Activated T-cell treated with anti-CD3 and anti-CD28 coated beads for 4 hours (primary cell): ENCODE results near the gene NLN.
"Not testable (repeated sequence)": the region's sequence is repeated elsewhere in the genome, so short reads cannot be mapped to it uniquely, and the experiment has no call there.

Source experiments
- DNase-seq: peaks from one replicate; pipeline ENCODE4 v3.0.0-alpha.2; 2020

The NLN gene

DNA sequence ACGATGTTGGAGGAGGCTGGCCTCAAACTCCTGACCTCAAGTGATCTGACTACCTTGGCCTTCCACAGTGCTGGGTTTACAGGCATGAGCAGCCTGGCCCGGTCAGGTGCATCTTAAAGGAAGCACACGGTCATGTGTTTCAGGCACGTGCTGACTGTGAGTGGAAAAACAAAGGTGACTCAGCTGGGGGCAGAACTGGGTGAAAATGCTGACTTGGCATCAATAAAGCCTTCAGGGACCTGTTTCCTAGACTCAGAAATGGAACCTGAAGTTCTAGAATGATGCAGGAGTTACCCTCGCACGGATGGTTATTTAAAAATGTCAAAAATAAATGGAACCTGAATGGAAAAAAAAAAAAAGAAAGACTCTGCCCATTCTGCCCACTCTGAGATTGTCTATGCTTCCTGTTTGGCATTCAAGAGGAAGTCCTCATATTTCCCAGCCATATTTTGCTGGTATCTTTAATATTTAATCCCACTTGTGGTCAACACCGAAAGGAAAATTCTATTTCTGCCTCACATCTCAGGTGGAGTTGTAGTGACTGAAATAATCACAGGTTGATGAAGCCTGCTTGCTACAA lies 12.3 kb downstream of the NLN start:
- peak; percentile 7 for DNase-seq

DNA sequence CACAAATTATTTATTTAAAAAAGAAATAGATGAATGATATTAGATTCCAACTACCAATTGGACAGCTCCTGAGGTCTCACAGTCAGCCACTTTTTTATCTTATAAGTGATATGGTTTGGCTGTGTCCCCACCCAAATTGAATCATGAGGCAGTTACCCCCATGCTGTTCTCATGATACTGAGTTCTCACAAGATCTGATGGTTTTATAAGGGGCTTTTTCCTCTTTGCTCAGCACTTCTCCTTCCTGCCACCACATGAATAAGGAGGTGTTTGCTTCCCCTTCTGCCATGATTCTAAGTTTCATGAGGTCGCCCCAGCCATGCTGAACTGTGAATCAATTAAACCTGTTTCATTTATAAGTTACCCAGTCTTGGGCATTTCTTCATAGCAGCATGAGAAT lies 12.9 kb downstream of the NLN start:
- DNase-seq, result no peak

DNA sequence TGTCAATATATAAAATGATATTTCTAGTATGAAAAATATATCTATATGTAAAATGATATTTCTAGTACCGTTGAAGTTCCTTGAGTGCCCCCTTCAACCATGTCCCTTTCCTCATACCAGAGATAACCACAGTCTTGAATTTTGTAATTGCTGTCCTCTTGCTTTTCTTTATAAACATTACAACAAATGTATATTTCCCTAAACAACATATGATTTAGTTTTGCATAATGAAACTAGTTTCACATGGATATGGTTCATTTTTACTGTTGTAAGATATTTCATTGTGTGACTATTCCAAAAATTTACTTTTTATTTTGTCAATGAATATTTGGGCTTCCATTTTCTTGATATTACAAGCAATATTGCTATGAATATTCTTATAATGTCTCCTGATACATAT lies 14.0 kb downstream of the NLN start:
- DNase-seq, result no peak

DNA sequence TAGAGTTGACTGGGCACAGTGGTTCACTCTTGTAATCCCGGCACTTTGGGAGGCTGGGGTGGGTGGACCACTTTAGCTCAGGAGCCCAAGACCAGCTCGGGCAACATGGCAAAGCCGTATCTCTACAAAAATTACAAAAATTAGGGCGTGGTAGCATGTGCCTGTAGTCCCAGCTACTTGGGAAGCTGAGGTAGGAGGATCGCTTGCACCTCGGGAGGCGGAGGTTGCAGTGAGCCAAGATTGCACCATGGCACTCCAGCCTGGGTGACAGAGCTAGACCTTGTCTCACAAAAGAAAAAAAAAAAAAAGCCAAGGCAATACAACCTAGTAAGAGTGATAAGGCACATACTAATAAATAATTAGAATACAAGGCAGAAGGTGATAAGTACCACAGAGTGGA lies 15.8 kb downstream of the NLN start:
- DNase-seq, result no peak

DNA sequence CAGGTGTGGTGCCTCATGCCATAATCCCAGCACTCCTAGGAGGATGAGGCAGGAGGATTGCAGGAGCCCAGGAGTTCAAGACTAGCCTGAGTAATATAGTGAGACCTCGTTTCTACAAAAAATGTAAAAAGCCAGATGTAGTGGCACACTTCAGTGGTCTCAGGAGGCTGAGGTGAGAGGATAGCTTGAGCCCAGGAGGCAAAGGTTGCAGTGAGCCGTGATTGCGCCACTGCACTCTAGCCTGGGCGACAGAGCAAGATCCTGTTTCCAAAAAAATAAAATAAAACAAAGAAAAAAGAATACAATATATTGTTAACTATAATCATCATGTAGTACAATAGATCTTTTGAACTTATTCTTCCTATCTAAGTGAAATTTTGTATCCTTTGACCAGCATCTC lies 16.3 kb downstream of the NLN start:
- DNase-seq, result no peak

DNA sequence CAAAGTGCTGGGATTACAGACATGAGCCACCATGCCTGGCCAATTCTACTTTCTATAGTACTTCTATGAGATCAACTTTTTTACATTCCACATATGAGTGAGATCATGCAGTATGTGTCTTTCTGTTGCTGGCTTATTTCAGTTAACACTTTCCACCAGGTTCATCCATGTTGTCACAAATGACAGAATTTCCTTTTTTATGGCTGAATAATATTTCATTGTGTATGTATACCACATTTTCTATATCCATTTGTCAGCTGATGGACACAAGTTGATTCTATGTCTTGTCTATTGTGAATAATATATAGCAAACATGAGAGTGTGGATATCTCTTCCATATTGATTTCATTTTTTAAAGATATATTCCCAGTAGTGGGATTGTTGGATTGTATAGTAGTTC lies 17.2 kb downstream of the NLN start:
- DNase-seq, result no peak

DNA sequence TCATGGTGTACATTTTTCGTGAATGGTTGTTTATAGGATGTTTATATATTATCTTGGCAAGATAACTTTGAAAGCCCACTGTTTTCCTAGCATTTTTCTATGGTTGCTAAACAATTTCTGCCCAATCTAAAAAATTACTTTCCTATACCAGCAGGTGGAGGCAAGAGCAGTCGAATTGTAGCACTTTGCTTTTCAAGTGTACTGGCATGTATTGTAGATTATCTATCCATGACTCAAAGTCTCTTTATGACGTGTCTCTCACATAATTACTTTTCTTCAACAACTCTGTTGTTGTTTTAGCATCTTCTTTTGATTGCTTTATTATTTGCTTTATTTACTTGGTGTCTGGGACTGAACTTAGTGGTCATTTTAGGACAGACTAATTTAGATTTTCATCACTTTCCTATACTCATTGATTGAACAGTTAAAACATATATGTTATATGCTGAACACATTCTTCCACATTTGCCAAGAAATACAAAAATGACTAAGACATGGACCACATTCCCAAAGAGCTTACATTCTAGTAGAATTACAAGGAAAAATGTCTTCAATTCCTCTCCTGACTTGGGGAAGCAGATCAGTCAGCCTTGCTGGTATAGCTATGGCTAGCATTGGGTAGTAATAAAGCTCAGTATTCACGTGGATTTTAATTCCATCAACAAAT lies 20.7 kb downstream of the NLN start:
- DNase-seq, result no peak

DNA sequence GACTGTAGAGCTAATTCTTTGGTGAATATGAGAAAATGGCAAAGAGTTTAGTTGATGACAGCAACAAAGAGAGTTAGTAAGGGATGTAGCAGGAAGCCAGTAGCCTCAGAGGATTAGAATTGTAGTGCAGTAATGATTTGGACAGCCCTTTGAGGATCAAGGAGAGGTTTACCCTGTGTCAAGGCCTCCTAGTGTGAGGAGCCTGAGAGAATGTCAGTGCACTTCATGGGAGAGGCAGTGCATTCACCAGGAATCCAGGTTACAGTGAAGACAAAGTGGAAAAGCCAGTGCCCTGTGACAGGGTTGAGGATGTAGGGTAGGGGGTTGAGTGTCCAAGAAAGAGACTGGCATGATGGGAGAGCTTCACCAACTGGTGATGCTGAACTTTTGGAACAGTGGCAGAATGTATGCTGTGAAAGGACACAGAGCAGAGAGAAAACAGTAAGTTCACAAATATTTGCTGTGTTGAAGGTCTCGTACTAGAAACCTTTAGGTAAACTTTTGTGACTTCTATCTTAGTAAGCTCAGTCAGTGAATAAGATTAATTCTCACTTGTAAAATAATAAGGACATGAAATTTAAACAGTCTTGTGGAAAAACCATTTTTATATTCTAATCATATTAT lies 27.3 kb downstream of the NLN start:
- DNase-seq, result no peak

DNA sequence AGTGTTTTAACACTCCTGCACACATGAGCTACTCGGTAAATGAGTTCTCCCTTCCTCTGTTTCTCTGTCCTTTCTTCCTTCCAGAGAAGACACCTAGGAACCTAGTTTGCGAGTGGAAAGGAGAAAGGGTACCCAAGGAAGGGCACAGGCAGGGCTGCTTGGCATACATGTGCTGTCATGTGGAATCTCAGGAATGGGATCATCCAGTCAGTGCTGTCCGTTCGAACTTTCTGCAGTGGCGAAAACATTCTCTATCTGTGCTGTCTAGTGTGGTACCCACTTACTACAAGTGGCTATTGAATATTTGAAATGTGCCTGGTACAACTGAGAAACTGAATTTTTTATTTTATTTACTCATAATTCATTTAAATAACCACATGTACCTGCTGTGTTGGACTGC lies 28.0 kb downstream of the NLN start:
- no peak for DNase-seq

DNA sequence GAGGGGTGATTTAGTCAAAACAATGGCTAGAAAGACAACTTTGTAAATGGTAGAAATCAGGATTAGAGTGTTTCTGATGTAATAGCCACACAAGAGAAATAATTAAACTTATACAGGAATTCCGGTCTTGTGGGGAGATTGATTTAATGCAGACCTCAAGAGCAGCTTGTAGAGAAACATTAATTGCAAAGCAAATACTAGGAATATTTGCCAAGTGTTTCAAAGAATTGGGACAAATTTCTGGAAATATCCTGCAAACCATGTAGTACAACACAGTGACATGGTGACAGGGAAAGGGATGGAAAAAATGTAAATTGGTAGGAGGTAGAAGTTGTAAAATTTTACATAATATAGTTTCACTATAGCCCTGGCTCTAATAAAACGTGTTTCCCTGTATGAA lies 28.9 kb downstream of the NLN start:
- DNase-seq, result no peak

DNA sequence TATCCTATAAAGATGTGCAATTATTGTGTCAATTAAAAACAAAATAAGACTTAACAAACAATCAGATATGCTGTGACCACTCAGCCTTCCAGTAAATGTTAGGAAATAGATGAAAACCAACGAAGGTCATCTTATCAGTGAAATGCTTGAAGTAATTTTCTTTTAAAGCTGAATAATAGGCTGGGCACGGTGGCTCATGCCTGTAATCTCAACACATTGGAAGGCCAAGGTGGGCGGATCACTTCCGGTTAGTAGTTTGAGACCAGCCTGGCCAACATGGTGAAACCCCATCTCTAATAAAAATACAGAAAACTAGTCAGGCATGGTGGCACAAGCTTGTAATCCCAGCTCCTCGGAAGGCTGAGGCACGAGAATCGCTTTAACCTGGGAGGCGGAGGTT lies 31.2 kb downstream of the NLN start:
- no peak for DNase-seq

DNA sequence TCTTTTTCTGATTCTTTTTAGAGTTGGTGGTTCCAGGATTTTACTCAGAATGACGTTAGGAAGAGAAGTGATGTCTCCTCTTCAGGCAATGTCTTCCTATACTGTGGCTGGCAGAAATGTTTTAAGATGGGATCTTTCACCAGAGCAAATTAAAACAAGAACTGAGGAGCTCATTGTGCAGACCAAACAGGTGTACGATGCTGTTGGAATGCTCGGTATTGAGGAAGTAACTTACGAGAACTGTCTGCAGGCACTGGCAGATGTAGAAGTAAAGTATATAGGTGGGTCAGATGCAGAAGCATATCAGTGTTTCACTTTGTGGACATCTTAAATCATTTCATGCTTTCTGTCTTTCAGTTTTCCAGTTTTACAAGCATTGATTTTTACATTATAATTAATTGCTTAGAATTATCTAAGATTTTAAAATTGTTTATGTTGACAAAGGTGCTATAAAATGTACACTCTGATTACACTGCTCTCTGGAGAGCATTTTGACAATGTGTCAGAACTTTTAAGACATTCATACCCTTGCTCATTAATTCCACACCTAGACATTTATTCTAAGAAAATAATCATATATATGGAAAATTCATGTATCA lies 36.6 kb downstream of the NLN start:
- no peak for DNase-seq

DNA sequence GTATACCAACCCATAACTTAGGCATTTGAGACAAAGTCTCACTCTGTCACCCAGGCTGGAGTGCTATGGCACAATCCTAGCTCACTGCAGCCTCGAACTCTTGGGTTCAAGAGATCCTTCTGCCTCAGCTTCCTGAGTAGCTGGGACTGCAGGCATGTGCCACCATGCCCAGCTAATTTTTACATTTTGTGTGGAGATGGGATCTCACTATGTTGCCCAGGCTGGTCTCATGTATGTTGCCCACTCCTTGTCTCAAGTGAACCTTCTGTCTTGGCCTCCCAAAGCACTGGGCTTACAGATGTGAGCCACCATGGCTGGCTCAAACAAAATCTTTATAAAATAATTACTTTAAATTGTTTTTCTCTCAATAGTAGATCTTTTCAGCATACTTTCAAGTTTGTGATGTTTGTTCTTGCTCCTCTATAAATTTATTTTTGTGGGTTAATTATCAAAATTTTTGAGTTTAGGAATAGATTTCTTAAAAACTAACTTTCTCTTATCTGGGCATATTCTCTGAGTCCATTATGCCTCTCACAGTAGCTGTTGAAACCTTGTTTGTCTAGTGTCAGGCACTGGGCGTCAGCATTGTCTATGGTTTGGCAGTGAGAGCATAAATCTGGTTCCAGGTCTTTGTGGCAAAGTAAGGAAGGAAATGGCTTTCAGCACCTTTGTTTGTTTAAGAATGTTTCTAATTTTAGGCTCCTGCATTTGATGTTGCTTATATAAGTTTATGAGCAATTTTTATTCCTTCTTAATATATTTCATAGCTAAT lies 38.7 kb downstream of the NLN start:
- peak; percentile 12 for DNase-seq

DNA sequence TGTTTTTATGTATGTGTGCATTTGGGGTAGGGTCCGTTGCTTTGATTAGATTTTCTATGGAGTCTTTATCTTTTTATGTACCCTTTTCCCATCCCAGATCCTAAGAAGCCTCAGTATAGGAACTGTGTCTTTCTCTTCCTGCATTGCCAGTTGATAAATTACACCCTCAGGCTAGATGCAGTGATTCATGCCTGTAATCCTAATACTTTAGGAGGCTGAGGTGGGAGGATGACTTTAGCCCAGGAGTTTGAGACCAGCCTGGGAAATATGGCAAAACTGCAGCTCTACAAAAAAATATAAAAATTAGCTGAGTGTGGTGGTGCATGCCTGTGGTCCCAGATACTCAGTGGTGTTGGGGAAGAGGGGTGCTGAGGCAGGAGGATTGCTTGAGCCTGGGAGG lies 40.2 kb downstream of the NLN start:
- no peak for DNase-seq

DNA sequence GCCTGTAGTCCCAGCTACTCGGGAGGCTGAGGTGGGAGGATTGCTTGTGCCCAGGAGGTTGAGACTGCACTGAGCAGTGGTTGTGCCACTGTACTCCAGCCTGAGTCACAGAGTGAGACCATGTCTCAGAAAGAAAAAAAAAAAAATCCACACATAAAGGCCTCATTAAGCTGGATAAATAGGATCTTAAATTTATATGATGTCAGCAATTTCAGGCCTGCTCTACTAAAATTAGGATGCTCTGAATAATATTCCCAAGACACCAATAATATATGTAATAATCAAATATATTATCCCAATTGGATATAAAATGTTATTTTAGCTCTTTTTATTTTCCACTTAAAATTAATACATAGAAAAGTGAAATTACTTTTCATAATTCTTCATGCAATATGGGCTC lies 43.6 kb downstream of the NLN start:
- no peak for DNase-seq

DNA sequence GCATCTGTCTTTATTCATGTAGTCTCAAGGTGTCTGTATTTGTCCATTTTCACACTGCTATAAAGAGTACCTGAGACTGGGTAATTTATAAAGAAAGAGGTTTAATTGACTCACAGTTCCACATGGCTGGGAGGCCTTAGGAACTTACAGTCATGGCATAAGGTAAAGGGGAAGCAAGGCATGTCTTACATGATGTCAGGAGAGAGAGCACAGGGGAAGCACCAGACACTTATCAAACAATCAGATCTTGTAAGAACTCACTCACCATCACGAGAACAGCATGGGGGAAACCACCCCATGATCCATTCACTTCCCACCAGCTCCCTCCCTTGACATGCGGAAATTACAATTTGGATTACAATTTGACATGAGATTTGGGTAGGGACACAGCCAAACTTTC lies 44.2 kb downstream of the NLN start:
- DNase-seq, result no peak

DNA sequence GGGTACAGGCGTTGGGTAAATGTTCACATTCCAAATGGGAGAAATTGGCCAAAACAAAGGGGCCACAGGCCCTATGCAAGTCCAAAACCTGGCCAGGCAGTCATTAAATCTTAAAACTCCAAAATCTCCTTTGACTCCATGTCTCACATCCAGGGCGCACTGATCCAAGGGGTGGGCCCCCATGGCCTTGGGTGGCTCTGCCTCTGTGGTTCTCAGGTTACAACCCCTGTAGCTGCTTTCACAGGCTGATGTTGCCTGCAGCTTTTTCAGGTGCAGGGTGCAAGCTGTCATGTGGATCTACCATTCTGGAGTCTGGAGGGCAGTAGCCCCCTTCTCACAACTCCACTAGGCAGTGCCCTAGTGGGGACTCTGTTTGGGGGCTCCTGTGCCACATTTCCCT lies 44.8 kb downstream of the NLN start:
- no peak for DNase-seq

DNA sequence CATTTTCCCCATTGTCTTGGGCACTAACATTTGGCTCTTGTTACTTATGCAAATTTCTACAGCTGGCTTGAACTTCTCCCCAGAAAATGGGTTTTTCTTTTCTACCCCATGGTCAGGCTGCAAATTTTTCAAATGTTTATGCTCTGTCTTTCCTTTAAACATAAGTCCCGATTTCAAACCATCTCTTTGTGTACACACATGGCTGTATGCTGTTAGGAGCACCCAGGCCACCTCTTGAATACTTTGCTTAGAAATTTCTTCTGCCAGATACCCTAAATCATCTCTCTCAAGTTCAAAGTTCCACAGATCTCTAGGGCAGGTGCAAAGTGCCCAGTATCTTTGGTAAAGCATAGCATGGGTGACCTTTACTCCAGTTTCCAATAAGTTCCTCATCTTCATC lies 45.6 kb downstream of the NLN start:
- no peak for DNase-seq

DNA sequence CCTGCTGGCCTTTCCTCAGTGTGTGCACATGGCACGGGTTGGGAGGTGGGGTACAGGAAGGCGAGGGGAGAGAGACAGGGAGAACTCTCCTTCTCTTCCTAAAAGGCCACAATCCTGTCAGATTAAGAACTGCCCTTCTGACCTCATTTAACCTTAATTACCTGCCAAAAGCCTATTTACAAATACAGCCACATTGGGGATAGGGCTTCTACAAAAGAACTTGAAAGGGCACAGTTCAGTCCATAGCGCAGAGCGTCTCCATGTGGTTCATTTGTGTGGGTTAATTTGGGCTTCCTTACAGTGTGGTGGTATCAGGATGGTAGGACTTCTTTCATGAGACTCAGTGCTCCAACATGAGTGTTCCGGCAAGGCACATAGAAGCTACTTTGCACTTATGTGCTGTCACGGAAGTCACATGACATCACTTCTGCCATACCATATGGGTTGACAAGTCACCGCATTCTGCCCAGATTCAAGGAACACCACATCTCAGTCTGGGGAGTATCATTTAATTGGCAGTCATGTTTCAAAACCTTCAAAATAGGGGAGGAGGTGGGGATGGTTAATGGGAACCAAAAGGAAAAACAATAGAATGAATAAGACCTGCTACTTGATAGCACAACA lies 46.8 kb downstream of the NLN start:
- DNase-seq, result no peak

DNA sequence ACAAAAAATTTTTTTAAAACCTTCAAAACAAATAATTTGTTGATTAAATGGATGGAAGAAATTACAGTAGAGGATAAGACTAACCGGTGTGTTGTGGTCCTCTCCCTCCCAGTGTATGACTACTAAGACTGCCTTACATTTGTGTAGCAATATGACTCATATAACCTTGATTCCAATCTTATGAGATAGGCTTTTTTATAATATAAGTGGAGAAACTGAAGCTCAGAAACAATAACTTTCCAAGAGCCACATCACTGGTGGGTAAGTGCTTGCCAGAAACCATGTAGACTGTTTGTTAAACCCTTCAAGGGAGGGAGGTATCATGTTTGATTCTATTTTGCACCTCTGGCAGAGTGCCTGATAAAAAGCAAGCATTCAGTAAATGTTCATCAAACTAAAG lies 47.5 kb downstream of the NLN start:
- no peak for DNase-seq

DNA sequence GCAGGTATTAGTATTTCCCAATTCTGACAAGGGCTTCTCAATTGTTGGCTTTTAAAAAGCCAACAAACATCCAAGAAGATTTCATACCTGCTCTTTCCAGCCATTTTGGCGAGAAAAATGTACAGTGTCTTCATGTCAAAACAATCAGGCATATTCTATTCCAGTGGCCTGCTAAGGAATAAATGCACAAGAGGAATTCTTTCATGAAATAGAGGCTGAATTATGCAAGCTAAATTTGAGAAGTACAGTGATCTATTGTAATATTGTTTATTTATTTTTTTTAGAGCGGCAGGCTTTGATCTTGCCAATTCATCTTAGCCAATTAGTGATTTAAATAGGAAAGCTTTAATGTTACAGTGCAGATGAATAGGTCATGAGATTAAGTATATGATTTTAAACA lies 49.3 kb downstream of the NLN start:
- no peak for DNase-seq

DNA sequence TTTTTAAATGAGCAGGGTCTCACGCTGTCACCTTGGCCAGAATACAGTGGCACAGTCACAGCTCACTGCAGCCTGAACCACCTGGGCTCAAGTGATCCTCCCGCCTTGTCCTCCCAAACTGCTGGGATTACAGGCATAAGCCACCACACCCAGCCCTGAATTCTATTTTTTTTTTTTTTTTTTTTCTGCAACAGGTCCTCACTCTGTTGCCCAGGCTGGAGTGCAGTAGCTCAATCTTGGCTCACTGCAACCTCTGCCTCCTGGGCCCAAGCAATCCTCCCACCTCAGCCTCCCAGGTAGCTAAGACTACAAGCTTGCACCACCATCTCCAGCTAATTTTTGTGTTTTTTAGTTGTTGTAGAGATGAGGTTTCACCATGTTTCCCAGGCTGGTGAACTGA lies 51.0 kb downstream of the NLN start:
- not testable (repeated sequence) for DNase-seq

DNA sequence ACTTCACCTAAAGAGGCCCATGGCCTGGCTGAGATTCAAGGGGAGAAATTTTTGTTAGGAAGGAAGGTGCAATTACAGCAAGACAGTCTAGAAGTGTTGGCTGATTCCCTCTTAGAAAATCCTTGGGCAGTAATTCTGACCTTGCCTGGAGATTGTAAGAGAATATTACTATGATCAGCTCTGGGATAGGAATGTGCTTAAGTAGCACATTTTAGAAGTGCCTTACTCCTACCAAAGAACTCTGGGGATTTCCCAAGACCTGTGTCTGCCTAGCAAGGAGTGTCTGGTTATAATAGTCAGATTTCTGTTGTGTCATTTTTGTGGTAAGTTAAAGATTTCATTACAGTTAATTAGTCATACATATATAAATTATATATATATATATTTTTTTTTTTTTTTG lies 52.3 kb downstream of the NLN start:
- DNase-seq, result no peak
